Measurements from ENCODE around the gene TNRC6A. TPM values are rescaled to one million over a fixed set of nuclear protein-coding genes. Genes with fewer than 3 reads are reported as not detected.
"Not testable (repeated sequence)": the region's sequence is repeated elsewhere in the genome, so short reads cannot be mapped to it uniquely, and the experiment has no call there.

TNRC6A gene
- total RNA-seq, 1 donor from 2014 or later, result 46.1 TPM

DNA sequence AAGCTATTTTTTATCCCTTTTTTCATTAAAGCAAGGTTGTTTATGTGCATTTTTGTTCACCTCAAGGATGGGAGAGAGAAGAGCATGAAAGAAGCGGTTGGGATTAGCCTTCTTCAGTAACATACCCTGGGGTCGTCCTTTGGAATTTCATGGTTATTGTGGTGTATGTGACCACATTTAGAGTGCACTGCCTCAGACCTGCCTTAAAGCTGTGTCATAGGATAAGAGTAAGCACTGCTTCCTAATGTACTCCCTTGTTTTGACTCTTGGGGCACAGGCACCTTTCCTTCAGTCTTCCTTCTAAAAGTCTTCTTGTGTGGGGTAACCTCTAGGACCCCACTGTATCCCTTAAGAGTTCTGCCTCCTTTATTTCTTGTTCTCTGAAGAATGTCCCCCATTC, 28.9 kb downstream of the TNRC6A start:
- DNase-seq (ENCODE audit: low spot score), result no peak

DNA sequence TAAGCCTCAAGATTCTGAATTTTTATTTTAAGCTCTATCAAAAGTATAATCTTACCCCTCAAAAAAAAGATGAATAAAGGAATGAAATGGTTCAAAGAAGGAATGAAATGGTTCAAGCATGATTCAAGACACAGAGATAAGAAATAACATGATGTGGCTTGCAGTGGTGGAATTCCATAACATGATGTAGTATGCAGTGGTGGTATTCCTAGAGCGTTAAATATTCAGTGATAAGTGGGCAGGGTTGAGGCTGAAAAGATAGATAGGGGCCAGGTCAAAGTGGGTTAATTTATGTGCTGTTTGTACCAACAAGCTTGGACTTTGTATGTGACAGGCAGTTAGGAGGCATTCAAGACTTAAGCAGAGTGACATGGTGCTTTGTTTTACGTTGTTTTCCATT, 29.6 kb downstream of the TNRC6A start:
- no peak for DNase-seq (ENCODE audit: low spot score)

DNA sequence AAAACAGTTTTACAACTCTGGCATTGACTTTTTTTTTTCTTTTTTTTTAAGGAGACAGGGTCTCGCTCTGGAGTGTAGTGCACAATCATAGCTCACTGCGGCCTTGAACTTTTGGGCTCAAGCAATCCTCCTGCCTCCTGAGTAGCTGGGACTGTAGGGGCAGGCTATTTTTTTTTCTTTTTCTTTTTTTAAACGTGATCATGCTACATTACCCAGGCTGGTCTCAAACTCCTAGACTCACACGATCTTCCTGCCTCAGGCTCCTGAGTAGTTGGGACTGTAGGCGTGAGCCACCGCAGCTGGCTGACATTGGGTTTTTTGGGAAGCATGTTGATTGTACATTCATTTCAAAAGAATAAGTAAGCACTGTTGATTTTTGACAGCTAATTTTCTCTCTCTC, 32.1 kb downstream of the TNRC6A start:
- DNase-seq (ENCODE audit: low spot score), result no peak

DNA sequence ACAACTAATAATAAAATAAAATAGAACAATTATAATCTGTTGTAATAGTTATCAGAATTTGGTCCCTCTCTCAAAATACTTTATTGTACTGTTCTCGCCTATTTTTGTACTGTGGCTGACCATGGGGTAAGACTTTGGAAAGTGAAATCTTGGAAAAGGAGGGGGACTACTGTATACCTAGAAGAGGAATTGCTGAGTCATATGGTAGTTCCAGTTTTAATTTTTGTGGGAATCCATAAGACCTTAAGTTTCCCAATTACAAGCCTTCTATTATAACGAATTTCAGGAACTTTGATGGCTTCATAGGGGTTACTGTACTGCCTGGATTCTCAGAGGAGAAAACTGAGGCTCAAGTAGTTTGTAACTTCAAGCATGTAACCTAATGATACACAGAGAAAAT, 35.5 kb downstream of the TNRC6A start:
- DNase-seq (ENCODE audit: low spot score), result no peak

DNA sequence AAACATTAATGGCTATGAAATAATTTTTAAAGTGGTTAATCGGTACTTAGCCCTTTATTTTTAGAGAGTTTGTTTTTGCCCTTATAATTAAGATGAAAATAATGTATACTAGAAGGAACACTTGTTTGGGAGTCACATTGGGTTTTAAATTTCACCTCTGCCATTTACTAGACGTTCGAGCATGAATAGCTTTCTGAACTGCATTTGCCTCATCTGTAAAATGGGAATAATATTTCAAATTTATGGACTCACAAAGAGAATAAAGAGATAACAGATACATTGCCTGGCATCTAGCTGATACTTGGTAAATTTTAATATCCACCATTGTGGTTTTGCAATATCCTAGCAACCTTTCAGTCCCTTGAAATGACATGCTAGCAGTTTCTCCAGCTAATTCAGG, 36.6 kb downstream of the TNRC6A start:
- DNase-seq (ENCODE audit: low spot score), result no peak

DNA sequence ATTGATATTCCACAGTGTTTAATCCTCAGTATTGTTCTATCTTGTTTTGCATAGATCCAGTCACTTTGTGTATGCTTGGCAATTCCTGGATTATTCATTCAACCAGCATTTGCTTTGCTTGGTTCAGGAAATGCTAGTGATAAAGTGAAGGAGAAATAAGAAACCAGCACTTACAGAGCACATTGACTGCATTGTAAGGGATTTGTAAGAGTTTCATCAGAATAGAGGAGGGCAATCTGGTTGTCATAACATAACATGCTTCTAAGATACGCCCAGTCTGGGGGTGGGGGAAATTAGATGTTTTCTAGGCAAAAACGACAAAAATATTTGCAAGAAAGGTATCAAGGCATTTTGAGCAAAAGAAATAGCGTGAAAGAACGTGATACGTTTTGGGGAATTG, 40.4 kb downstream of the TNRC6A start:
- no peak for DNase-seq (ENCODE audit: low spot score)

DNA sequence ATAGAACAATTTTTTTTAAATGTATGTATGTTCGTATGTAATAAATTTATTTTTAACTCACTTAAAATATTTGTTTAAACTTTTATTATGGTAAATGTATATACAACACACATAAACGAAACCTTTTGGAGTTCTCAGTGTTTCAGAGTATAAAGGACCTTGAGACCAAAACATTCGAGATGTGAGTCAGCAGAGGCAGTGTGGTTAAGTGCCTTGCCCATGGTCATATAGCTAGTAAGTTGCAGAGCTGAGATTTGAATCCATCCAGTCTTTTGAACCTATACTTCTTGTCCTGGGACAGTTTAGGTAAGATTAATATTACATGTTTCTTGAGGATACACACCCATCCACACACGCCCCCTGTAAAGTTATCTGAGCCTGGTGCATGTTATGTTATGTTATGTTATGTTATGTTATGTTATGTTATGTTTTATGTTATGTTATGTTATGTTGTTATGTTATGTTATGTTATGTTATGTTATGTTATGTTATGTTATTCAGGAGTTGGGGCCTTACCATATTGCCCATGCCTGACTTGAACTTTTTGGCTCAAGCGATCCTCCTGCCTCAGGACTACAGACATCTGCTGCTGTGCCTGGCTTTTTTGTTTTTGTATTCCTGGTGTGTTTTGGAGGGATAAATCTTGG, 41.8 kb downstream of the TNRC6A start:
- DNase-seq (ENCODE audit: low spot score), result no peak

DNA sequence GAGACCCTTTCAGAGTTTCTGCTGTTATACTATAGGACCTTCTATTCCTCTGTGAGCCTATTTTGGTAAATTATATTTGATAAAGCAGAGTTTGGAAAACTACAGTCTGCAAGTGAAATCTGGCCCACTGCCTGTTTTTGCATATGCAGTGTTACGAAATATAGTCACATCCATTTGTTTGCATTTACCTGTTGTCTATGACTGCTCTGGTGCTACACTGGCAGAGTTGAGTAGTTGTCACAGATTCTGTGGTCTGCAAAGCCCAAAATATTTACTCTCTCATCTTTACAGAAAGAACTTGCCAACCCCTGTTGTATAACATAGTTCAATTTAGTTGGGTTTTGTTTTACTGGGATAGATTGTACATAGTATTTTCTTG, 42.3 kb downstream of the TNRC6A start:
- DNase-seq (ENCODE audit: low spot score), result no peak

DNA sequence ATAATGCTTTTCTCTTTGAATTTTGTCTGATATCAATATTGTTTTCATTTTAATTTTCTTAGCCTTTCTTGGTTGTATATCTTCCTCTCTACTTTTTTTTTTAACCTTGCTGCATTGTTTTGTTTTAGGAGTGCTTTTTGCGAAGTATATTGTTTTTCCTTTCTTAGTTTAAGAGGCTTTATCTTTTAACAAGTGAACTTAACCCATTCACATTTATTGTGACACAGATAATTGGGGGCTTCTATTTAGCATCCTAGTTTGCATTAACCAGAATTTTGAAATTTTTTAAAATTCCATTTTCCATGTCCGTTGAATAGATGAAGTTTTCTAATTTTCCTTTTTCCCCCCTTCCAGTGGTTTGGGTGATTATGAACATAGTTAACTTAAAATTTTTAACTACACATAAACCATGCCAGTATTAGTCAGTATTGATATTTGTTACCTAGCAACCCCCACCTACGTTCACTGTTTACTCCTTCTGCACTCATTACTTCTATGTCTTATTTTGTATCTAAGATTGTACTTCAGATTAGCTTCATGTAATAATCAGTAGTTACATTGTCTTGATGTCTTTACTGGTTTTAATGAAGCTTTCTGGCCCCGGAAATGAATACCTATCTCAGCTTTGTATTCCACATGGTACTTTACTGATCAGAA, 44.4 kb downstream of the TNRC6A start:
- no peak for DNase-seq (ENCODE audit: low spot score)

DNA sequence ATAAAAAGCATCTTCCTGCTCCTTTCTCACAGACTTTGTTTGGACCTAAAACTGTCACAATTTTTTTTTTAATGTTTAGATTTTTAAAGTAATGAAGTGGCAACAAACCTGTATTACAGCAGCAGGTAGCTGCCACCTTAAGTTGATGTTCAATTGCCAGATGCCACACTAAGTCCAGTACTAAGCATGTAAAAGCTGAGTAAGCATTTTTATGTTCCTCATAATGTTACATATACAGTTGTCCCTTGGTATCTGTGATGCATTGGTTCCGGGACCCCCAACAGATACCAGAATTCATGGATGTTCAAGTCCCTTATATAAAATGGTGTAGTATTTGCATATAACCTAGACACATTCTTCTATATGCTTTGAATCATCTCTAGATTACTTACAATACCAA, 45.1 kb downstream of the TNRC6A start:
- no peak for DNase-seq (ENCODE audit: low spot score)

DNA sequence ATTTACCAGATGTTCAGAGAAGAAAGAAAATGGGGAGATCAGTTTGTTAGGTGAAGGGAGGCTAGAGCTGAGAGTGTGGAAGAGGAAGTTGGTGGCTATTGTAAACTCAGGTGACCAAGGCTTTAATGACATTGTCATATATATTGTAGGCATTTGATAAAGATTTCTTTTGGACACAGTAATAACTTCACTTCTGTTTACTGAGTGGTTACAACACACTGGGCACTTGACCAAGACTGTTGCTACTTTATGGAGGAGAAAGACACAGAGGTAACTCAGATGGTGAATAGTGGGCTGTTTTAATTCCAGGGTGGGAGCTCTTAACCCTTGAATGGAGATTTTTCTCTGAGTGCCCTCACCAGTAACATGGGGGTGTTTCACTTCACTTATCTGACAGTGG, 46.0 kb downstream of the TNRC6A start:
- no peak for DNase-seq (ENCODE audit: low spot score)

DNA sequence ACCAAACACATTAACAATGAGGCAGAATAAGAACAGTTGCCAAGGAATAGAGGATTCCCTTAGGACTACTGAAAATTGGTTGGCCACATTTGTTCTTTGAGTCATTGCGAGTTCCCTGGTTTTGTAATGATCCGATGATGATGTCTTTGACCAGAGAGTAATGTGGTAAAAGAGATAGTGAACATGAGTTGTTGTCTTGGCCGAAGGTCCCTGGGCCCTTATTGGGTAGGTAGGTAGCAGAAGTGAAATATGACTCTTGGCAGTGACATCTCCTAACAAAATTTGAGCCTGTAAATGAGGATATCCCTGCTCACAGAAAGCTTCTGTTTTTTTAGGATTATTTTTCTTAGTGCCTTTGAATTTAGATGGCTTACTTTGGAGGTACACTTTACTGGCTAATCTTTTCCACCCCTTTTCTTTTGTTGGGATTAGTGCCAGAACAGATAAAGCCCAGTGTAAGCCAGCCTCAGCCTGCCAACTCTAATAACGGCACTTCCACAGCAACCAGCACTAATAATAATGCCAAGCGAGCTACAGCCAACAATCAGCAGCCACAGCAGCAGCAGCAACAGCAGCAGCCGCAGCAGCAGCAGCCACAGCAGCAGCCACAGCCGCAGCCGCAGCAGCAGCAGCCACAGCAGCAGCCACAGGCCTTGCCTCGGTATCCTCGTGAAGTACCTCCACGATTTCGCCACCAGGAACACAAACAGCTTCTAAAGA, 47.2 kb downstream of the TNRC6A start:
- DNase-seq (ENCODE audit: low spot score), result no peak

DNA sequence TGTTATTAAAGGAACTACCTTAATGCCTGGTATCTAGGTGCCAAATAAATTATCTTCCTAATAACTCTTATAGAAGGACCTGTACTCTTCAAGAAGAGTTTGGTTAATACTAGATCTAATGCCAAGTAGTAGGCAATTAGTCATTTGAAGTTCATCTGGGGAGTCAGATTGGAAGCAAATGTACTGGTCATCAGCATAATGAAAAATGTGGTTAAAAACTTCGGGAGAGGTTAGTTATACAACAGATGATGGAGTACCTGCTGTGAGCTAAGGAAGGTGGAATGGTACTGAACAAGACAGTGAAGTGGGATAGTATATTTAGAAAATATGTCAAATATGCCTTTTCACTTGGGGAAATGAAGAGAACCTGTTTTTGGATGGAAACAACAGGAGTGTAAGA, 49.2 kb downstream of the TNRC6A start:
- DNase-seq (ENCODE audit: low spot score), result no peak

DNA sequence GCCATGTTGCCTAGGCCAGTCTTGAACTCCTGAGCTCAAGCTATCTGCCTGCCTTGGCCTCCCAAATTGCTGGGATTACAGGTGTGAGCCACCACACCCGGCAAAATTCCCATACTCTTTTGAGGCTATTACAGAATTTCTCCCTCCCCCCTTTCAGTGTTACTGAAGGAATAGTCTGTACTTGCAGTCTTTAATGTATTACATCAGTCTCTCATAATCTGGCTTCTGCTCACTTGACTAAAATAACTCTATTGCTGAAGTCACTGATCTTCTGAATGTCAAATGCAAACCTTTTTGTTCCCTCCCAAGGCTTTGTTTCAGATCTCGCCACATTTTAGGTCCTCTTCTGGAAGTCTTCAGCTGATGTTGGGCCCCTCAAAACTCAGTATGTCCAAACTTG, 51.8 kb downstream of the TNRC6A start:
- DNase-seq (ENCODE audit: low spot score), result no peak

DNA sequence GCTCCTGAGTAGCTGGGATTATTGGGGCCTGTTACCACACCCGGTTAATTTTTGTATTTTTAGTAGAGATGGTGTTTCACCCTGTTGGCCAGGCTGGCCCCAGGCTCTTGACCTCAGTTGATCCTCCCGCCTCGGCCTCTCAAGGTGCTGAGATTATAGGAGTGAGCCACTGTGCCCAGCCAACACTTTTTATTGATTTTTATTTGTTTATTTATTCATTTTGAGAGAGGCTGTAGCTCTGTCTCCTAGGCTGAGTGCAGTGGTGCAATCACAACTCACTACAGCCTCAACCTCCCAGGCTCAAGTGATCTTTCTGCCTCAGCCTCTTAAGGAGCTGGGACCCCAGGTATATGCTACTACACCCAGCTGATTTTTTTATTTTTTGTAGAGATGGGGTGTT, 54.7 kb downstream of the TNRC6A start:
- no peak for DNase-seq (ENCODE audit: low spot score)

DNA sequence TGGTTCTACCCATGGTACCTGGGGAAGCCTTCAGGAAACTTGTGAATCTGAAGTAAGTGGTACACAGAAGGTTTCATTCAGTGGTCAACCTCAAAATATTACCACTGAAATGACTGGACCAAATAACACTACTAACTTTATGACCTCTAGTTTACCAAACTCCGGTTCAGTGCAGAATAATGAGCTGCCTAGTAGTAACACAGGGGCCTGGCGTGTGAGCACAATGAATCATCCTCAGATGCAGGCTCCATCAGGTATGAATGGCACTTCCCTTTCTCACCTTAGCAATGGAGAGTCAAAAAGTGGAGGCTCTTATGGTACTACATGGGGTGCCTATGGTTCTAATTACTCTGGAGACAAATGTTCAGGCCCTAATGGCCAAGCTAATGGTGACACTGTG, 60.4 kb downstream of the TNRC6A start:
- no peak for DNase-seq (ENCODE audit: low spot score)

DNA sequence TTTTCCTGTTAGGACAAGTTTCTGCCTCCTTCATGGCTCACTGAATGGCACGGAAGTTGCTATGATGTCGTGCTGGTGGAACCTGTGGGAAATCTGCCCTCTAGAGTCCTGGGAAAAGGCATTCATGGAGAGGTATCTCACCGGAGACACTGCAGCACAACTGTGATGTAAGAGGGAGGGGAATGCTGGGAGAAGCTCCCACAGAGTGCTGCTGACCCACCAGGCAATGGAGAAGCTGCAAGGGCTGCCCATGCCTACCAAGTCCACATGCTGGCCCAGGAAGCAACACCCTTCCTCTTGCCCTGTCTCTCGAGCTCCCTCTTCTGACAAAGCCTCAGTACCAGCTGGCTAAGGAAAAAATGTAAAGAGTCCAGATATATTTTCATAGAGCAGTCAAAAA, 71.1 kb downstream of the TNRC6A start:
- no peak for DNase-seq (ENCODE audit: low spot score)

DNA sequence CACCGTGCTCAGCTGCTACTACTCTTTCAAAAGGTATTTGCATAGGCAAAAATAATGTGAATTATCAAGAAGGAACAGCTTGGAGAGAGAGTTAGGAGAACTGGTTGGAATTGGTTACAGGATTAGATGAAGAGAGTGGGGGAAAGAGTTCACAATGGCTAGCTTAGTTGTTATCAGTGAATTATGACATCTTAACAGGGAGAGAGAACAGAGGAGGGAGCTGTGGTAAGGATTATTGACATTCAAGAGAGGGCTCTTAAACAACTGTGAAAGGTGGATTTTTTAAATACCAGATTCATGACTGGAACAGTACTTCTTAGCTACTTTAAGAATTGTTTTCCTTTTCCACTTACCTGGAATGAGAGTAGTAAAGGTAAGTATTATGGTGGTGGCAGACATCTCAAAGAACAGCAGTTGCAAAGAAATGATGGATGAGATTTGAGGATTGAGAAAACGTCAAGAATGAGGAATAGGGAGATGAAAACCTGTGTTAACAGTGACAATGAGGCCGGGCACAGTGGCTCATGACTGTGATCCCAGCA, 72.4 kb downstream of the TNRC6A start:
- DNase-seq (ENCODE audit: low spot score), result no peak

DNA sequence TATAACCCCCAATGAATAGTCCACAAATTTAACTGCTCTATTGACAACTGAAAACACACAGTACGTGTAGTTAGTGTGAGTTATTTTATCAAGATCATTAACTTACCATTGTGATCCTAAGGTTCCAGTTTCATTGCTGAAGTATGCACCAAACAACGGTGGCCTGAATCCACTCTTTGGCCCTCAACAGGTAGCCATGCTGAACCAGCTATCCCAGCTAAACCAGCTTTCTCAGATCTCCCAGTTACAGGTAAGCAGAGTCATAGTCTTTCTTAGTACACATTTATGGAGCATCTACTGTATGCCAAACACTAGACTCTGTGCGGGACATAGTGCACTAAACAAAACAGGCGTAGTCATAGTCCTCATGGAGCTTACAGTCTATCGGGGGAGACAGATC, 76.0 kb downstream of the TNRC6A start:
- no peak for DNase-seq (ENCODE audit: low spot score)

DNA sequence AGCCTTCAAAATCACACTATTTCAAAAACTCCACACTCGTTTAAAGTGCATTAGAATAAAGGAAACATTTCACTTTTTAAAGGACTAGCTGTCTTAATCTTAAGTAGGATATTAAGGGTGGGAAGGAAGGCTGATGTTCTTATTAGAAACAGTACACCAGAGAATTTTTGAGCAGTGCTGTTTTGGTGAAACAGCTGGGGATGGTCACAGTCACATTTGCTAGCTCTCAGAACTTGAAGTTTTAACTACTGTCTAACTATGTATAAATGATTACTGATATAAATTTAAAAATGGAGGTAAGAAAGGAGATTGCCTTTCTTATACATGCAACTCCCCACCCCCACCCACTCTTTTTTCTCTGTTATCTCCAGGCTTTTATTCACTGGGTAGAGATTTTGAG, 77.8 kb downstream of the TNRC6A start:
- no peak for DNase-seq (ENCODE audit: low spot score)

DNA sequence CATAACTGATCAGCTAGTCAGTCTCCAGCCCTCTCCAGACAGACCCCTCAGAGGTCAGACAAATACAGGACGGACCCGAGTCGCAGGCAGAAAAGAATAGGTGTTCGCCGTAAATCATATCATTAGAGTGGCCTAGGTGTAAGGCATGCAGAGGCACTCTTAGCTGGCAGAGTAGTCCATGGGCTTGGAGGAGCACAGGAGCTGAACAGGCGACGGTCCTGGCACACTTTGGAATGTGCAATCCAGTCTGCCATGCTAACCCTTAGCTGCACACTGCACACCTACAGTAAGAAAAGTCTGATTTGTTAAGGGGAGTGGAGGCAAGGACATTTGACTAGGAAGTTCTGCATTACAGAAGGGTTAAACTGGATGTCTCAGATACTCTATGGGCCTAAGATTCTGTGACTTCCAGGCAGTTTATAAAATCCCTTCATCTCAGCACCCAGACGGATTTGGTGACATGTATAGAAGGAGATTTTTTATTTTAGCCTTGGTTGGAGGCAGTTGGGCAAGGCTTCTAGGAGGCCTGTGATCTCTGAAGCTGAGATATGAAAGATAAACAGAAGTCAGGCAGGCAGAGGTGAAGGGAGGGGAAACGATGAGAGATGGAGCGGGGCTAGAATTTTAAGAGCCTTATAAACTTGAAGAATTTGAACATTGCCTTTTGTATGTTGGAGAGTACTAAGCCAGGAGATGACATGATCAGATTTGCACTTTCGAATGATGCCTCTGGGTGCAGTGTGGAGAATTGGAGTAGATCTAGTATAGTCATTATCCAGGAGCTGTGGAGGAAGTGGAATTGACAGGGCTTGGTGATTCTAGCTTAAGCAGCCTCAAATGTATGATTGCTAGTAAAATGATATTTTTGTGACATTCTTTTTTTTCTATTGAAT, 81.7 kb downstream of the TNRC6A start:
- no peak for DNase-seq (ENCODE audit: low spot score)

DNA sequence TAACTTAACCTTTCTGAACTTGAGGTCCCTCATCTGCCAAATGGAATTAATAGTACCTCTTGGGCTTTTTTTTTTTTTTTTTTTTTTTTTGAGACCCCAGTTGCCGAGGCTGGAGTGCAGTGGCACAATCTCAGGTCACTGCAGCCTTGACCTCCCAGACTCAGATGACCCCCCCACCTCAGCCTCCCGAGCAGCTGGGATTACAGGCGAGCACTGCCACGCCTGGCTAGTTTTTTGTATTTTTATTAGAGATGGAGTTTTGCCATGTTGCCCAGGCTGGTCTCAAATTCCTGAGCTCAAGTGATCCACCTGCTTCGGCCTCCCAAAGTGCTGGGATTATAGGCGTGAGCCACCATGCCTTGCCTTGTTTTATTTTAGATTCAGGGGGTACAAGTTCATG, 83.4 kb downstream of the TNRC6A start:
- DNase-seq (ENCODE audit: low spot score), result not testable (repeated sequence)

Data from mucosa of gallbladder (tissue), 1 donor.